ENCODE results near the gene ENO1.

- TF ChIP-seq EZH2 (IDR thresholded peaks at IDR 0.05; ENCODE audit: borderline replicate concordance, low read depth, low read length, severe bottlenecking) (no peak), CTCF (IDR thresholded peaks at IDR 0.05; ENCODE audit: borderline replicate concordance, extremely low read depth, low read length, poor library complexity, severe bottlenecking) (no peak)
These were observed 8.4 kb downstream of the ENO1 start for GRCh38 chr1:8870103-8870502.

Measured in DND-41 (cell line).